Prostate gland (tissue), 2 donors: ENCODE results near the gene PHB1. TPM values are rescaled to one million over a fixed set of nuclear protein-coding genes. Genes with fewer than 3 reads are reported as not detected.

ENCODE experiments used
- DNase-seq: peaks from one replicate; pipeline ENCODE4 v3.0.0-alpha.2; 2019; ENCODE audit warnings: low spot score
- H3K27ac ChIP-seq, 2 donors: fragments of 200-600 bp; sonication (generic); 2 replicates each; pipeline ENCODE4 v1.5.1; 2017 to 2019
- H3K27me3 ChIP-seq: fragments of 200-600 bp; sonication (generic); replicated peaks from 2 replicates; pipeline ENCODE4 v1.5.1; 2019; ENCODE audit not compliant: insufficient read depth
- H3K36me3 ChIP-seq, 2 donors: fragments of 200-600 bp; sonication (generic); 1 replicate in 1 of 2; 2 replicates in 1 of 2; pipeline versions ENCODE4 v1.5.1 to v1.8.1; 2017 to 2019
- H3K4me1 ChIP-seq: fragments of 200-600 bp; sonication (generic); replicated peaks from 2 replicates; pipeline ENCODE4 v1.5.1; 2019
- H3K4me3 ChIP-seq, 2 donors: fragments of 200-600 bp; sonication (generic); 2 replicates each; pipeline ENCODE4 v1.5.1; 2017 to 2019
- H3K9me3 ChIP-seq: fragments of 200-600 bp; sonication (generic); 2 replicates; pipeline ENCODE4 v1.5.1; 2017
- POLR2A ChIP-seq: fragments of 450-650 bp; IDR thresholded peaks from one replicate; pipeline ENCODE4 v1.6.1; 2016; ENCODE audit warnings: antibody characterized with exemption, mild to moderate bottlenecking
- POLR2AphosphoS5 ChIP-seq: sonication (generic); formaldehyde crosslinking; IDR thresholded peaks from one replicate; pipeline ENCODE4 v1.6.1; 2017; ENCODE audit warnings: antibody characterized with exemption
- WGBS: methylation state at CpG from one replicate; pipeline ENCODE4 v1.1.5; 2018; 5-methylcytosine and 5-hydroxymethylcytosine counted together
- intact Hi-C: fragments of 100-400 bp; cut with DNase I; formaldehyde crosslinking; loops from one replicate; pipeline ENCODE4 v1.14.2; 2022
- total RNA-seq, 2 donors: library from RNA; depleted of rRNA; stranded (reverse); fragments of >200 nt; gene quantifications; one replicate each; pipeline ENCODE4 v1.1.0, GENCODE V29; 2016
- TF ChIP-seq, protein P1 (sequence below), 4 experiments: fragments of 200-600 bp in 2 of 4; fragments of 450-650 bp in 2 of 4; sonication (generic) in 2 of 4; IDR thresholded peaks; 1 replicate in 3 of 4; 2 replicates in 1 of 4; pipeline ENCODE4 v1.5.1; 2016 to 2019; ENCODE audit warnings: antibody characterized with exemption in 4 of 4, mild to moderate bottlenecking in 2 of 4, moderate library complexity in 2 of 4

Gene PHB1
- total RNA-seq, 2 donors from 2014 or later = 105 to 135 TPM

DNA sequence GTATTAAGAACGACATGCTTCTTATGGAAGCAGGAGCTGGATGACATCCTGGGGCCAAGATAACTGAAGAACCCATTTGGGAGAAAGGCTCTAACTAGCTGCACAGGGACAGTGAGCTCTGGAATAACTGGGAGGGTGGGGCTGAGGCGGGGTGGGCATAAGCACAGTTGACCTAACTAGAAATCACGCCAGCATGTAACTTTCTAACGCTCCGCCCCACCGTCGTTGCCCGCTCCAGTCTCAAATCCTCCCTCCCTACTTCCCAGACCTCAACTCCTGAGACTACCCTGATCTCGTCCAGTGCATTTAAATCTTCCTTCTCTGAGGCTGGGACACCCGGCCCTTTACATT, 436 bp downstream of the PHB1 start:
- Histone ChIP-seq H3K27me3 (no peaks in the 10 kb centered on the region), H3K27ac (peak overlapping the region in 1 of 2 donors; percentile 16), H3K4me3 (peak overlapping the region; percentile 57 to 73), H3K36me3 (peaks cover 0 to 11% of the 10 kb centered on the region in 2 donors), H3K4me1 (peaks cover 9% of the 10 kb centered on the region), H3K9me3 (no peaks in the 10 kb centered on the region)
- no peak for DNase-seq
- intact Hi-C loops = no loop called here
- 0% methylated on average over 10 of the region's 10 CpGs for WGBS
- no peak for TF ChIP-seq POLR2A
- no peak for TF ChIP-seq POLR2AphosphoS5
- TF ChIP-seq, protein P1, sequence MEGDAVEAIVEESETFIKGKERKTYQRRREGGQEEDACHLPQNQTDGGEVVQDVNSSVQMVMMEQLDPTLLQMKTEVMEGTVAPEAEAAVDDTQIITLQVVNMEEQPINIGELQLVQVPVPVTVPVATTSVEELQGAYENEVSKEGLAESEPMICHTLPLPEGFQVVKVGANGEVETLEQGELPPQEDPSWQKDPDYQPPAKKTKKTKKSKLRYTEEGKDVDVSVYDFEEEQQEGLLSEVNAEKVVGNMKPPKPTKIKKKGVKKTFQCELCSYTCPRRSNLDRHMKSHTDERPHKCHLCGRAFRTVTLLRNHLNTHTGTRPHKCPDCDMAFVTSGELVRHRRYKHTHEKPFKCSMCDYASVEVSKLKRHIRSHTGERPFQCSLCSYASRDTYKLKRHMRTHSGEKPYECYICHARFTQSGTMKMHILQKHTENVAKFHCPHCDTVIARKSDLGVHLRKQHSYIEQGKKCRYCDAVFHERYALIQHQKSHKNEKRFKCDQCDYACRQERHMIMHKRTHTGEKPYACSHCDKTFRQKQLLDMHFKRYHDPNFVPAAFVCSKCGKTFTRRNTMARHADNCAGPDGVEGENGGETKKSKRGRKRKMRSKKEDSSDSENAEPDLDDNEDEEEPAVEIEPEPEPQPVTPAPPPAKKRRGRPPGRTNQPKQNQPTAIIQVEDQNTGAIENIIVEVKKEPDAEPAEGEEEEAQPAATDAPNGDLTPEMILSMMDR (IDR thresholded peaks at IDR 0.05) = no peak

DNA sequence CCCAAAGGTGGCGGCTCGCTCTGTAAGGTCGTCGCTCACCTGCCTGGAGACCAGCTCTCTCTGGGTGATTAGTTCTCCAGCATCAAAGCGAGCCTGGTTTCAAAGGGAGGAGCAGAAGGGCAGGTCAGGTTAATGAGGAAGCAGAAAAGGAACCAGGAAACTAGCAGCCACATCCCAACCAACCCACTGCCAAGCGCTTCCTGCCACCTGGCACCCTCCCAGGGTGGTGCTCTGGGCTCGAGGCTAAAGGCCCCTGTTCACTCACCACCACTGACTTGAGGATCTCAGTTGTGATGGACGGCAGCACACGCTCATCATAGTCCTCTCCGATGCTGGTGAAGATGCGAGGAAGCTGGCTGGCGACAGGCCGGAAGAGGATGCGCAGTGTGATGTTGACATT, 5.6 kb downstream of the PHB1 start:
- peaks cover 5% of the 10 kb centered on the region for H3K4me1 ChIP-seq
- WGBS = 86% methylated on average over 14 of the region's 14 CpGs
- TF ChIP-seq POLR2A (no peak), POLR2AphosphoS5 (no peak)
- TF ChIP-seq, protein P1 (IDR thresholded peaks at IDR 0.05) = no peak
- no peaks in the 10 kb centered on the region for H3K27me3 ChIP-seq
- DNase-seq = no peak
- H3K27ac ChIP-seq = no peak overlapping the region
- H3K4me3 ChIP-seq = no peak overlapping the region
- peaks cover 6 to 21% of the 10 kb centered on the region in 2 donors for H3K36me3 ChIP-seq
- intact Hi-C loops = loop anchor here (10.0 kb wide), 1 partner anchor 146 kb away; no protein-coding TSS in a partner anchor
- H3K9me3 ChIP-seq = no peaks in the 10 kb centered on the region

GRCh38 chr17:49407981-49408501, 6.6 kb downstream of the PHB1 start:
- Histone ChIP-seq H3K4me1 (peaks cover 7% of the 10 kb centered on the region), H3K9me3 (no peaks in the 10 kb centered on the region), H3K27me3 (no peaks in the 10 kb centered on the region), H3K27ac (no peak overlapping the region), H3K4me3 (no peak overlapping the region), H3K36me3 (peaks cover 6 to 21% of the 10 kb centered on the region in 2 donors)
- no peak for TF ChIP-seq POLR2A
- TF ChIP-seq, protein P1 (IDR thresholded peaks at IDR 0.05) = peak; percentile 16 to 70 (median 58)
- TF ChIP-seq POLR2AphosphoS5 = peak; percentile 7
- intact Hi-C loops = loop anchor here (10.0 kb wide), 1 partner anchor 147 kb away; no protein-coding TSS in a partner anchor
- DNase-seq = peak; percentile 55
- WGBS = 16% methylated on average over 9 of the region's 9 CpGs

GRCh38 chr17:49407086-49407485, 7.6 kb downstream of the PHB1 start:
- Histone ChIP-seq H3K4me1 (peaks cover 11% of the 10 kb centered on the region), H3K9me3 (no peaks in the 10 kb centered on the region), H3K36me3 (peaks cover 6 to 19% of the 10 kb centered on the region in 2 donors), H3K27me3 (no peaks in the 10 kb centered on the region), H3K4me3 (no peak overlapping the region), H3K27ac (no peak overlapping the region)
- WGBS = 95% methylated on average over 9 of the region's 9 CpGs
- TF ChIP-seq, protein P1 (IDR thresholded peaks at IDR 0.05) = no peak
- no peak for TF ChIP-seq POLR2A
- no peak for DNase-seq
- intact Hi-C loops = loop anchor here (10.0 kb wide), 1 partner anchor 148 kb away; no protein-coding TSS in a partner anchor

DNA sequence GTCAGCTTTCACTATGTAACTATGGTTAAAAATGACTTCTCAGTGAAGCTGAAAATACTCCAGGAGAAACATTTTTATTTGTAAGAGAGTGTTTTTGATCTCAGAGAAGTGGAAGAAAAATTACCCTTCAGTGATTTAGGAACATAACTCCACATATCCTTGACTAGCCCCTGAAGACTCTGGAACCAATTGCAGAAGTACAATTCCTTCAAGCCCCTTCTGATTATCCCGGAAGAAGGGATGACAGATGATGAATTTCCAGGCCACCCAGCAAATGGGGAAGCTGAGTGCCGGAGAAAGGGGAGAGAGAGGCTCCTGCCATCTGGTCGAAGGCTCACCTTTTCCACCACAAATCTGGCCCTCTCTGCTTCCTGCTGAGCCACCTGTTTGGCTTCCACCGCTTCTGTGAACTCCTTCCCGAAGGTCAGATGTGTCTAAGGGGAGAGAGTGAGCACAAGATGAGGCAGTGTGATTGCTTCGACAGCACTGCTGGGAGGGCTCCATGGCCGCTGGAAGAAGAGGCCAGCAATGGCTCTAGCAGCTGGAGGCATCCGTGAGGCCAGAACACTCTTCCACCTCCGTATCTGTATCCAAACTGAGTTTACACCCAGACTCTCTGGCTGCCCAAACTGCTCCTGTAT, 8.1 kb downstream of the PHB1 start:
- no peak overlapping the region for H3K4me3 ChIP-seq
- H3K36me3 ChIP-seq = peaks cover 6 to 13% of the 10 kb centered on the region in 2 donors
- H3K27me3 ChIP-seq = no peaks in the 10 kb centered on the region
- H3K9me3 ChIP-seq = no peaks in the 10 kb centered on the region
- WGBS = 86% methylated on average over 9 of the region's 9 CpGs
- H3K4me1 ChIP-seq = peaks cover 11% of the 10 kb centered on the region
- H3K27ac ChIP-seq = no peak overlapping the region
- intact Hi-C loops = loop anchor here (10.0 kb wide), 1 partner anchor 148 kb away; no protein-coding TSS in a partner anchor
- no peak for DNase-seq
- TF ChIP-seq POLR2AphosphoS5 = no peak
- TF ChIP-seq, protein P1 (IDR thresholded peaks at IDR 0.05) = no peak
- no peak for TF ChIP-seq POLR2A
